WTC11 (cell line): Measurements from ENCODE around the gene SAP30BP. TPM values are rescaled to one million over a fixed set of nuclear protein-coding genes. Genes with fewer than 3 reads are reported as not detected.
A peak's percentile ranks its signal among the peaks of the same experiment; 100 is the strongest.

Experiments
- ATAC-seq: fragments of 200-7000 bp; cut with Tn5 transposase; 2 replicates; pipeline ENCODE4 v1.10.0; 2021; ENCODE audit warnings: mild to moderate bottlenecking, moderate library complexity
- CTCF ChIA-PET: fragments of 300-600 bp; sonication (Branson Sonifier 250); formaldehyde crosslinking; loops from one replicate; lab custom pipeline; 2021; ENCODE audit warnings: antibody characterized with exemption; lab: Charles Lee
- POLR2A ChIA-PET: fragments of 350-600 bp; sonication (Branson Sonifier 250); formaldehyde crosslinking; loops from one replicate; lab custom pipeline; 2021; ENCODE audit warnings: antibody characterized with exemption; lab: Charles Lee
- DNase-seq: peaks from one replicate; pipeline ENCODE4 v3.0.0; 2021; ENCODE audit warnings: low spot score
- H3K27ac Mint-ChIP-seq: 2 replicates; pipeline ENCODE4 v1.8.0; 2021; ENCODE audit warnings: mixed read lengths
- H3K27me3 Mint-ChIP-seq: 2 replicates; pipeline ENCODE4 v1.8.0; 2021; ENCODE audit warnings: low read depth, mild to moderate bottlenecking, moderate library complexity, mixed read lengths
- H3K36me3 Mint-ChIP-seq: 2 replicates; pipeline ENCODE4 v1.8.0; 2021; ENCODE audit warnings: mixed read lengths
- H3K4me1 Mint-ChIP-seq: 2 replicates; pipeline ENCODE4 v1.8.0; 2022; ENCODE audit warnings: mixed read lengths
- H3K4me3 Mint-ChIP-seq: 2 replicates; pipeline ENCODE4 v1.8.0; 2021; ENCODE audit warnings: mild to moderate bottlenecking, moderate library complexity, mixed read lengths
- H3K9me3 Mint-ChIP-seq: 2 replicates; pipeline ENCODE4 v1.8.0; 2021; ENCODE audit warnings: mixed read lengths
- ATF2 ChIP-seq: sonication (generic); formaldehyde crosslinking; IDR thresholded peaks from 2 replicates; pipeline ENCODE4 v1.8.1; 2022; ENCODE audit warnings: low read depth, missing genetic modification reagents, borderline replicate concordance
- ATF6 ChIP-seq: sonication (generic); formaldehyde crosslinking; IDR thresholded peaks from 2 replicates; pipeline ENCODE4 v1.8.1; 2023; ENCODE audit warnings: mild to moderate bottlenecking, missing genetic modification reagents
- CREB1 ChIP-seq: sonication (generic); formaldehyde crosslinking; IDR thresholded peaks from 2 replicates; pipeline ENCODE4 v1.8.0; 2023; ENCODE audit warnings: mild to moderate bottlenecking, missing genetic modification reagents
- ELF4 ChIP-seq: sonication (generic); formaldehyde crosslinking; IDR thresholded peaks from 2 replicates; pipeline ENCODE4 v1.8.1; 2022; ENCODE audit warnings: low read depth, mild to moderate bottlenecking, moderate library complexity, missing genetic modification reagents
- FOXJ3 ChIP-seq: sonication (generic); formaldehyde crosslinking; IDR thresholded peaks from 2 replicates; pipeline ENCODE4 v1.9.0; 2021; ENCODE audit warnings: missing genetic modification reagents, mild to moderate bottlenecking, borderline replicate concordance
- FOXK1 ChIP-seq: sonication (generic); formaldehyde crosslinking; IDR thresholded peaks from 2 replicates; pipeline ENCODE4 v1.8.0; 2022; ENCODE audit warnings: mild to moderate bottlenecking, moderate library complexity, missing genetic modification reagents
- GABPB1 ChIP-seq: sonication (generic); formaldehyde crosslinking; IDR thresholded peaks from 2 replicates; pipeline ENCODE4 v1.8.1; 2023; ENCODE audit warnings: mild to moderate bottlenecking, missing genetic modification reagents
- GTF2I ChIP-seq: fragments of 250-450 bp; sonication (Bioruptor Pico); conservative IDR thresholded peaks from 2 replicates; pipeline ENCODE4 v1.4.0; 2021; ENCODE audit warnings: mild to moderate bottlenecking
- JUN ChIP-seq: sonication (generic); formaldehyde crosslinking; IDR thresholded peaks from 2 replicates; pipeline ENCODE4 v1.8.0; 2023; ENCODE audit warnings: mild to moderate bottlenecking, missing genetic modification reagents
- KAT7 ChIP-seq: sonication (generic); formaldehyde crosslinking; IDR thresholded peaks from 2 replicates; pipeline ENCODE4 v1.8.1; 2023; ENCODE audit warnings: missing genetic modification reagents, mild to moderate bottlenecking, borderline replicate concordance
- MYBL2 ChIP-seq: sonication (generic); formaldehyde crosslinking; IDR thresholded peaks from 2 replicates; pipeline ENCODE4 v1.8.1; 2023; ENCODE audit warnings: mild to moderate bottlenecking, moderate library complexity, missing genetic modification reagents
- NR3C1 ChIP-seq: sonication (generic); formaldehyde crosslinking; conservative IDR thresholded peaks from 2 replicates; pipeline ENCODE4 v1.8.1; 2023; ENCODE audit warnings: low read depth, mild to moderate bottlenecking, missing genetic modification reagents
- PRRX2 ChIP-seq: fragments of 250-450 bp; sonication (Bioruptor Pico); IDR thresholded peaks from 2 replicates; pipeline ENCODE4 v1.8.0; 2021; ENCODE audit warnings: mild to moderate bottlenecking
- SP1 ChIP-seq: sonication (generic); formaldehyde crosslinking; conservative IDR thresholded peaks from 2 replicates; pipeline ENCODE4 v1.8.1; 2022; ENCODE audit warnings: missing genetic modification reagents
- TP53 ChIP-seq: sonication (generic); formaldehyde crosslinking; IDR thresholded peaks from 2 replicates; pipeline ENCODE4 v1.8.1; 2023; ENCODE audit warnings: mild to moderate bottlenecking, missing genetic modification reagents
- total RNA-seq: library from RNA; stranded (reverse); gene quantifications from 3 replicates; pipeline ENCODE4 v1.2.3, GENCODE V29; 2021
- TF ChIP-seq, protein P1 (sequence below): sonication (generic); formaldehyde crosslinking; IDR thresholded peaks from 2 replicates; pipeline ENCODE4 v1.8.0; 2022; ENCODE audit warnings: mild to moderate bottlenecking, missing genetic modification reagents
- TF ChIP-seq, protein P2 (sequence below): fragments of 200-600 bp; IDR thresholded peaks from 2 replicates; pipeline ENCODE4 v1.8.0; 2022; ENCODE audit warnings: antibody characterized with exemption
- TF ChIP-seq, protein P3 (sequence below): sonication (generic); formaldehyde crosslinking; IDR thresholded peaks from 2 replicates; pipeline ENCODE4 v1.8.1; 2022; ENCODE audit warnings: low read depth, mild to moderate bottlenecking, moderate library complexity, missing genetic modification reagents, borderline replicate concordance
- TF ChIP-seq, protein P4 (sequence below): fragments of 250-450 bp; sonication (Bioruptor Pico); IDR thresholded peaks from 2 replicates; pipeline ENCODE4 v1.9.0; 2021; ENCODE audit warnings: mild to moderate bottlenecking

Gene SAP30BP
- total RNA-seq, 1 experiment from 2014 or later: 86.8 TPM

DNA sequence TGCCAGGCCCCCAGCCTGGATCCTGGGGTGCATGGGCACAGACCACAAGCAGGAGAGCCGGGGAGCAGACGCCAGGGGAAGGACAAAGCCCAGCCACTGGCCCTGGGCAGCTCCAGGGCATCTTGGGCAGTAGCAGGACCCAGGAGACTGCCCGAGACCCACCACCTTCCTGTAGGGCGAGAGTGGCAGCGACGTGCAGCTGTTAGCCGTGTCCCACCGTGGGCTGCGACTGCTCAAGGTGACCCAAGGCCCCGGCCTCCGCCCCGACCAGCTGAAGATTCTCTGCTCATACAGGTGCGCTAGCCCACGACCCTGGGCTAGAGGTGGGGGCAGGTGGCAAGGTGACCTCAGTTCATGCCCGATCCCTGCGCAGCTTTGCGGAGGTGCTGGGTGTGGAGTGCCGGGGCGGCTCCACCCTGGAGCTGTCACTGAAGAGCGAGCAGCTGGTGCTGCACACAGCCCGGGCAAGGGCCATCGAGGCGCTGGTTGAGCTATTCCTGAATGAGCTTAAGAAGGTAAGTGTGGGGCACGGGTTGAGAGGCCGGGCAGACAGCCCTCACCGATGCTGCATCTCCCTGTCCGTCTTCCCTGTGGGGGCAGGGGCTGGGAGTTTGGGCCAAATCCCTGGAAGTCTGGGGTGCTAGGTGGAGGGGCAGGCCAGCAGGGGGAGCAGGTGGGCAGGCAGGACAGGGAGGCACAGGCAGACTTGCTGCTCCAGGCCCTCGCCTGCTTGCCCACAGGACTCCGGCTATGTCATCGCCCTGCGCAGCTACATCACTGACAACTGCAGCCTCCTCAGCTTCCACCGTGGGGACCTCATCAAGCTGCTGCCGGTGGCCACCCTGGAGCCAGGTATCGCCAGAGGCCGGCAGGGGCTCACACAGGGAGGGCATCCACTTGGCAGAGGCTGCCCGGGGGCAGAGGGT, 47.4 kb upstream of the SAP30BP start:
- DNase-seq: peak; percentile 88
- no peaks in the 10 kb centered on the region for H3K36me3 Mint-ChIP-seq
- TF ChIP-seq, protein P1, sequence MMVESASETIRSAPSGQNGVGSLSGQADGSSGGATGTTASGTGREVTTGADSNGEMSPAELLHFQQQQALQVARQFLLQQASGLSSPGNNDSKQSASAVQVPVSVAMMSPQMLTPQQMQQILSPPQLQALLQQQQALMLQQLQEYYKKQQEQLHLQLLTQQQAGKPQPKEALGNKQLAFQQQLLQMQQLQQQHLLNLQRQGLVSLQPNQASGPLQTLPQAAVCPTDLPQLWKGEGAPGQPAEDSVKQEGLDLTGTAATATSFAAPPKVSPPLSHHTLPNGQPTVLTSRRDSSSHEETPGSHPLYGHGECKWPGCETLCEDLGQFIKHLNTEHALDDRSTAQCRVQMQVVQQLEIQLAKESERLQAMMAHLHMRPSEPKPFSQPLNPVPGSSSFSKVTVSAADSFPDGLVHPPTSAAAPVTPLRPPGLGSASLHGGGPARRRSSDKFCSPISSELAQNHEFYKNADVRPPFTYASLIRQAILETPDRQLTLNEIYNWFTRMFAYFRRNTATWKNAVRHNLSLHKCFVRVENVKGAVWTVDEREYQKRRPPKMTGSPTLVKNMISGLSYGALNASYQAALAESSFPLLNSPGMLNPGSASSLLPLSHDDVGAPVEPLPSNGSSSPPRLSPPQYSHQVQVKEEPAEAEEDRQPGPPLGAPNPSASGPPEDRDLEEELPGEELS (CRISPR knock-in tag): 0 out of 2 replicates have a peak, but pooled peaks have one; percentile 36
- TF ChIP-seq FOXJ3: no peak
- TF ChIP-seq, protein P2, sequence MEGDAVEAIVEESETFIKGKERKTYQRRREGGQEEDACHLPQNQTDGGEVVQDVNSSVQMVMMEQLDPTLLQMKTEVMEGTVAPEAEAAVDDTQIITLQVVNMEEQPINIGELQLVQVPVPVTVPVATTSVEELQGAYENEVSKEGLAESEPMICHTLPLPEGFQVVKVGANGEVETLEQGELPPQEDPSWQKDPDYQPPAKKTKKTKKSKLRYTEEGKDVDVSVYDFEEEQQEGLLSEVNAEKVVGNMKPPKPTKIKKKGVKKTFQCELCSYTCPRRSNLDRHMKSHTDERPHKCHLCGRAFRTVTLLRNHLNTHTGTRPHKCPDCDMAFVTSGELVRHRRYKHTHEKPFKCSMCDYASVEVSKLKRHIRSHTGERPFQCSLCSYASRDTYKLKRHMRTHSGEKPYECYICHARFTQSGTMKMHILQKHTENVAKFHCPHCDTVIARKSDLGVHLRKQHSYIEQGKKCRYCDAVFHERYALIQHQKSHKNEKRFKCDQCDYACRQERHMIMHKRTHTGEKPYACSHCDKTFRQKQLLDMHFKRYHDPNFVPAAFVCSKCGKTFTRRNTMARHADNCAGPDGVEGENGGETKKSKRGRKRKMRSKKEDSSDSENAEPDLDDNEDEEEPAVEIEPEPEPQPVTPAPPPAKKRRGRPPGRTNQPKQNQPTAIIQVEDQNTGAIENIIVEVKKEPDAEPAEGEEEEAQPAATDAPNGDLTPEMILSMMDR: peak; percentile 54; the same call in 1 of the 2 replicates
- no peaks in the 10 kb centered on the region for H3K4me1 Mint-ChIP-seq
- no peaks in the 10 kb centered on the region for H3K9me3 Mint-ChIP-seq
- no peak overlapping the region for H3K27ac Mint-ChIP-seq
- H3K27me3 Mint-ChIP-seq: no peaks in the 10 kb centered on the region
- ATAC-seq: peak; percentile 89
- POLR2A ChIA-PET: no interaction called here
- CTCF ChIA-PET: interaction anchor here (0.6 to 19.0 kb wide), 30 partner anchors 8 to 235 kb away, joined by 3 to 304 read pairs (median 4); partner anchors contain the start of genes GALK1, ITGB4, LLGL2 and SMIM5
- H3K4me3 Mint-ChIP-seq: no peak overlapping the region

DNA sequence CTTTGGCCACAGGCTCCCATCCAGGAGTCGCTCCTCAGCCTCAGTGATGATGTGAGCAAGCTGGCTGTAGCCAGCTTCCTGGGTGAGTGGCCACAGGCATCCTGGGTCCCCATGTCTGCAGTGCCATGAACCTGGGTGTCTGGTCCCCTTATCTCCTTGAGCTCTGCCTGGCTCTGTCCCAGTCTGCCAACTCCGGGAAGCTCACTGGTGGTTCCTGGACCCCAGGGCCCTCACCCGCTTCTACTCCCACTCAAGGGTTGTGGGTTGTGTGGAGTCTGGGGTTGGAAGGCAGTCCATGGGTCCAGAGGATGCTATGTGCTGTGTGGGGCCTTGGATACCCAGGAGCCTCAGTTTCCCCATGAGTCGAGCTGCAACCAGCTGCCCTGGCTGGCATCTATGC, 45.6 kb upstream of the SAP30BP start:
- no peak overlapping the region for H3K27ac Mint-ChIP-seq
- H3K4me3 Mint-ChIP-seq: no peak overlapping the region
- H3K9me3 Mint-ChIP-seq: no peaks in the 10 kb centered on the region
- no peak for ATAC-seq
- no peaks in the 10 kb centered on the region for H3K27me3 Mint-ChIP-seq
- CTCF ChIA-PET: interaction anchor here (1.0 to 19.0 kb wide), 6 partner anchors 9 to 132 kb away, joined by 3 to 304 read pairs (median 20); partner anchors contain the start of gene SMIM5
- TF ChIP-seq MYBL2: no peak
- TF ChIP-seq GABPB1 (CRISPR knock-in tag): no peak
- TF ChIP-seq GTF2I (CRISPR knock-in tag): no peak
- TF ChIP-seq KAT7 (CRISPR knock-in tag): no peak
- no peak for TF ChIP-seq PRRX2
- TF ChIP-seq, protein P3, sequence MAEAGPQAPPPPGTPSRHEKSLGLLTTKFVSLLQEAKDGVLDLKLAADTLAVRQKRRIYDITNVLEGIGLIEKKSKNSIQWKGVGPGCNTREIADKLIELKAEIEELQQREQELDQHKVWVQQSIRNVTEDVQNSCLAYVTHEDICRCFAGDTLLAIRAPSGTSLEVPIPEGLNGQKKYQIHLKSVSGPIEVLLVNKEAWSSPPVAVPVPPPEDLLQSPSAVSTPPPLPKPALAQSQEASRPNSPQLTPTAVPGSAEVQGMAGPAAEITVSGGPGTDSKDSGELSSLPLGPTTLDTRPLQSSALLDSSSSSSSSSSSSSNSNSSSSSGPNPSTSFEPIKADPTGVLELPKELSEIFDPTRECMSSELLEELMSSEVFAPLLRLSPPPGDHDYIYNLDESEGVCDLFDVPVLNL: no peak
- TF ChIP-seq TP53 (CRISPR knock-in tag): no peak
- no peak for TF ChIP-seq SP1 (CRISPR knock-in tag)
- TF ChIP-seq, protein P4, sequence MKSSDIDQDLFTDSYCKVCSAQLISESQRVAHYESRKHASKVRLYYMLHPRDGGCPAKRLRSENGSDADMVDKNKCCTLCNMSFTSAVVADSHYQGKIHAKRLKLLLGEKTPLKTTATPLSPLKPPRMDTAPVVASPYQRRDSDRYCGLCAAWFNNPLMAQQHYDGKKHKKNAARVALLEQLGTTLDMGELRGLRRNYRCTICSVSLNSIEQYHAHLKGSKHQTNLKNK: no peak
- TF ChIP-seq JUN (CRISPR knock-in tag): no peak
- TF ChIP-seq NR3C1 (CRISPR knock-in tag): no peak
- TF ChIP-seq CREB1 (CRISPR knock-in tag): no peak
- TF ChIP-seq ATF6: no peak
- no peak for TF ChIP-seq FOXK1 (CRISPR knock-in tag)
- TF ChIP-seq ATF2 (CRISPR knock-in tag): no peak
- no peak for TF ChIP-seq ELF4 (CRISPR knock-in tag)
- TF ChIP-seq, all 79 proteins: peak for 0
- H3K4me1 Mint-ChIP-seq: no peaks in the 10 kb centered on the region
- no peaks in the 10 kb centered on the region for H3K36me3 Mint-ChIP-seq
- no peak for DNase-seq
- POLR2A ChIA-PET: no interaction called here
